GM12872 (cell line): ENCODE measurements around the gene TCF19.

Experiments
- TF ChIP-seq, protein P1 (sequence below): IDR thresholded peaks from 3 replicates; pipeline ENCODE4 v1.5.1; 2011; ENCODE audit warnings: low read depth, mild to moderate bottlenecking, low read length, moderate library complexity; ENCODE audit not compliant: insufficient read depth

Gene TCF19

DNA sequence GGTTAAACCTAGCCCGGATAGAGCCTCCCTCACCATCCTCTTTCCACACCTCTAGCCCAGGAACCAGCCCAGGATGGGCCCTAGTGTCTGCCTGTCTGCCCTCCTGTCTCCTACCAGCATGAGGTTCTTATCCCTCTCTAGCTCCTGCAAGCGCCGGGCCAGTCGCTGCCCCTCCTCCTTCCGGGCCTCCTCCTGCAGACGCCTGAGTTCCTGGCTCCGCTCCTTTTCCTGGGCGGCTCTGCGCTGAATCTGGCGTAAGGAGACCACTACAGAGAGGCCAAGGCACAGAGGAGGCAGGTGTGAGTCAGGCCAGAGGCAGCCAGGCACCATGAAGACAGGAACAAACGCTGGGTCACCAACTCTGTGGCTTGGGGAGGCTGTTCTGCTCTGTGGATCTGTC is 15.2 kb upstream of the TCF19 start:
- TF ChIP-seq, protein P1, sequence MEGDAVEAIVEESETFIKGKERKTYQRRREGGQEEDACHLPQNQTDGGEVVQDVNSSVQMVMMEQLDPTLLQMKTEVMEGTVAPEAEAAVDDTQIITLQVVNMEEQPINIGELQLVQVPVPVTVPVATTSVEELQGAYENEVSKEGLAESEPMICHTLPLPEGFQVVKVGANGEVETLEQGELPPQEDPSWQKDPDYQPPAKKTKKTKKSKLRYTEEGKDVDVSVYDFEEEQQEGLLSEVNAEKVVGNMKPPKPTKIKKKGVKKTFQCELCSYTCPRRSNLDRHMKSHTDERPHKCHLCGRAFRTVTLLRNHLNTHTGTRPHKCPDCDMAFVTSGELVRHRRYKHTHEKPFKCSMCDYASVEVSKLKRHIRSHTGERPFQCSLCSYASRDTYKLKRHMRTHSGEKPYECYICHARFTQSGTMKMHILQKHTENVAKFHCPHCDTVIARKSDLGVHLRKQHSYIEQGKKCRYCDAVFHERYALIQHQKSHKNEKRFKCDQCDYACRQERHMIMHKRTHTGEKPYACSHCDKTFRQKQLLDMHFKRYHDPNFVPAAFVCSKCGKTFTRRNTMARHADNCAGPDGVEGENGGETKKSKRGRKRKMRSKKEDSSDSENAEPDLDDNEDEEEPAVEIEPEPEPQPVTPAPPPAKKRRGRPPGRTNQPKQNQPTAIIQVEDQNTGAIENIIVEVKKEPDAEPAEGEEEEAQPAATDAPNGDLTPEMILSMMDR: no peak

DNA sequence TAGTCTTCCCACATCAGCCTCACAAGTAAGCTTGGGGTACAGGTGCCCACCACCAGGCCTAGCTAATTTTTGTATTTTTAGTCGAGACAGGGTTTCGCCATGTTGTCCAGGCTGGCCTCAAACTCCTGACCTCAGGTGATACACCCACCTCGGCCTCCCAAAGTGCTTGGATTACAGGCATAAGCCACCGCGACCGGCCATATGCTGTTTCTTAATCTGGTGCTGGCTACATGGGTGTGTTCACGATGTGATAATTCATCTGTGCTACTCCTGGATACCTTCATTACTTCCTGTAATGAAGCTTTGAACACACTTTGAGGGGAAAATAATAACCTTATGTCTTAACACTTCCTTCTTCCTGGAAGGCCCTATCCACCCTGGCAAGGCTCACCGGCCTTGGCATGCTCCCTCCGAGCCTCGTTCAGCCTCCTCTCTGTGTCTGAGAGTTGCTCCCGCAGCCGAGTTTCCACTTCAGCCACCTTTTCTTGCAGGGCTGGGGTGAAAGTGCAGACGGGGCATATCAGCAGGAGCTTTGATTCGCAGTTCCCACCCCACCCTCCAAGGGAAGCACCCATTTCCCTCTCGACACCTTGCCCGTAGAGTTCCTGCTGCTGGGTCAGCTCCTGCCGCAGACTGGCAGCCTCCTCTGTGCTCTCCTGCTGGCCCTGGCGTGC is 14.0 kb upstream of the TCF19 start:
- TF ChIP-seq, protein P1: no peak

DNA sequence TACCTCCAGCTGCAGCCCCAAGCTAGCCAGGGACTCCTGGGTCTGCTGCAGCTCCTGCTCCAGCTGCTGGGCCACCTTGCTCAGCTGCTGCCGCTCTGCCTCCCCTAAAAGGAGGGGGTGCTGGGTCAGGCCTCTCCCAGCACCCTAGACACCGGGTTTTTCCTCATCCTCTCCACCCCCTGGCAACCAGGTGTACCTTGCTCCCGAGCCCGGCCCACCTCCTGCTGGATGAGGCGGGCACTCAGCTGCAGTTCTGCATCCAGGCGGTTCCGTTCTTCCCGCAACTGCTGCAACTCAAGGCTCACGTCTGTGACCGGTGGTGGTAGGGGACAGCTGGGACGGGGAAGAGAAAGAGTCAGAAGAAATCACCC is 13.4 kb upstream of the TCF19 start:
- TF ChIP-seq, protein P1: no peak

DNA sequence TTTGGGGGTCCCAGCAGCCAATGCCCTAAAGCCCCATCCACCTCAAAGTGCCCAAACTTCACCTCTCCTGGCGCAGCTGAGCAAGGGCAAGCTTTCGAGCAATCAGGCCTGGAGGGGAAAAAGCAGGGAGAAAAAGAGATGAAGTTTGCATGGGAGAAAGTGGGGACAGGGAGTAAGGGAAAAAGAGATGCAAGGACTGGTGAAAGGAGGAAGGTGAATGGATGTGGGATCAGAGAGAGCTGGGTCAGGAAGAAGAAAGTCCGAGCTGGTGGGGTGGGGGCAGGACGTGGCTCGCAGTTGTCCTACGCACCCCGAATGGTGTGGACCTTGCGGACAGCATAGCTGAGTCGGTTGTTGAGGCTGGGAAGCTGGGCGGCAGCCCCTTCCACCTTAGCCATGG is 13.0 kb upstream of the TCF19 start:
- TF ChIP-seq, protein P1: no peak

DNA sequence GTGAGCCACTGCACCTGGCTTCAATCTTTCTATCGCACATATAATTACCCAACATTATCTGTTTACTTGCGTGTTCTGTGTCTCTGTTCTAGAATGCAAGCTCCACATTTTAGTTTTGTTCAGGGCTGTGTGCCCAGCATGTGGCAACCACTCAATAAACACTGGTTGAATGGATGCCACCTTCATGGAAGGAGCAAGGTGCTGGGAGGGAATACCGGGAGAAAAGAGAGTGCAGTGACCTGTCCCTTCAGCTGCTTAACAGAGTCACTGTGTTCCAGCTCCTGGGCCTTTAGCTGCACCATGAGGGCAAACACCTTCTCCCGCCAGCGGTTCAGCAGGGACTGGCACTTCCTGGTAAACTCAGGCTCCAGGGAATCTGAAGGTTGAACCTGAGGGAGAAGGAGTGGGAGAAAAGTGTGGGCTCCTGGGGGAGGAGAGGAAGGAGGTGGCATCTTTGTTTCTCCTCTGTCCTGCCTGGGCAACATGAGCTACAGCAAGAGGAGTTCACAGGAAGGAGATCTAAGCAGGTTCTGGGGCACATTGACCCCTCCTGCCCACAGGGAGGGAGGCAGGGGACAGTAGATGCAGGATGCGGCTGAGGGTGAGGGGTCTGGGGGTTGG is 8.5 kb upstream of the TCF19 start:
- TF ChIP-seq, protein P1: no peak

DNA sequence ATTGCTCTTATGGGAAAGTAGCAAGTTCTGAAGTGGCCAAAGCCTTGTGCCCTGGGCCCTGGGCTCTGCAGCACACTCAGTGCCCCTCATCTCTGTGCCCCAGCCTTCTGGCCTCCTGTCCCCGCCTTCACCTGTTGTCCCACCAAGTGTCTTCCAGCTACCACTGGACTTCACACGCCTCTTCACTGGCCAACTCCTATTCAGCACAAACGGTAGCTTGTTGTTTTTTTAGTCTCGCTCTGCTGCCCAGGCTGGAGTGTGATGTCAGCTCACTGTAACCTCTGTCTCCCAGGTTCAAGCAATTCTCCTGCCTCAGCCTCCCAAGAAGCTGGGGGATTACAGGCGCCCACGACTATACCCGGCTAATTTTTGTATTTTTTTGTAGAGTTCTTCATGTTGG is 5.6 kb upstream of the TCF19 start:
- TF ChIP-seq, protein P1: no peak

DNA sequence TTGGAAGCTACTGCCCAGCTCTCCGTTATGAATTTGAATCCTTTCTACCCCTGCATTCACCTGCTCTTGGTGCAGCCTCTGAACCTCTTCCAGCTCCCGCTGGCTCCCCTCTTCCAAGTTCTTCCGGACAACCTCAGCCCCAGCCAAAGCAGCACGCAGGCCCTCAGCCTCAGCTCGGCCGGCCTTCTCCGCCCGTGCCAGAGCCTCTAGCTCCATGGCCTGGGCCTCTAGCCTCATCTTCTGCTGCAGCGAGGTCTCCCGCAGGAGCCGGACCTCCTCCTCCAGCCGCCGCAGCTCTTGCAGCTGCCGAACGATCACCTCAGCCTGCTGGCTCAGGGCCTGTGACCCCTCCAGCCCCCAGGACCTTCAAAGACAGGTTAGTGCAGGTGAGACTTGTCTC is 4.0 kb upstream of the TCF19 start:
- TF ChIP-seq, protein P1: no peak

DNA sequence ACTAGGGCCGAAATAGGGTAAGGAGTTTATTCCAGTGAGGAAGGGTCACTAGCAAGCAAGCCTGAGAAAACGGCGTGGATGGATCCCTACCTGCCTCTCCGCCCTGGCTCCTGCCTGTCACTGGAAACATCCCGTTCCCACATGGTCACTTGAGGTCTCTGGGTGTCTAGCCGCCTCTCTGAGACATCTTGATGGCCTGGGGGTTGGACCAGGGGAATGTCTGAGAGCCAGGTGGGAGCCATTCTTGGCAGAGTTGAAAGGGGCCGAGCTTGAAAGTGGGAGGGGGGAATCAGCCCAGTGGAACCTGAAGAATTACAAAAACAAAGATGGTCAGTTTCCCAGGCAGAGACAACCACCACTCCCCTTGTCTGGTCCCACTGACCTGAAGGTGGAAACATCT is 1.7 kb upstream of the TCF19 start:
- TF ChIP-seq, protein P1: no peak
